Dendritic cell treated with granulocyte-macrophage colony-stimulating factor and Interleukin-4, amounts not matched to agents 40 ng/mL and 50 ng/mL, for 4 days (primary cell): ENCODE results near the gene SWT1.

Experiments
- H3K27ac Mint-ChIP-seq: one replicate; pipeline ENCODE4 v1.8.0; 2022; ENCODE audit warnings: mild to moderate bottlenecking, mixed read lengths
- H3K27me3 Mint-ChIP-seq: one replicate; pipeline ENCODE4 v1.8.0; 2022; ENCODE audit warnings: mild to moderate bottlenecking, mixed read lengths
- H3K36me3 Mint-ChIP-seq: one replicate; pipeline ENCODE4 v1.8.0; 2022; ENCODE audit warnings: low read depth, mixed read lengths
- H3K4me1 Mint-ChIP-seq: one replicate; pipeline ENCODE4 v1.8.0; 2022; ENCODE audit warnings: low read depth, mixed read lengths
- H3K4me3 Mint-ChIP-seq: one replicate; pipeline ENCODE4 v1.8.0; 2022; ENCODE audit warnings: mild to moderate bottlenecking, moderate library complexity, mixed read lengths
- H3K9me3 Mint-ChIP-seq: one replicate; pipeline ENCODE4 v1.8.0; 2022; ENCODE audit warnings: mixed read lengths
- intact Hi-C: fragments of 100-400 bp; cut with micrococcal nuclease; formaldehyde crosslinking; loops from one replicate; pipeline ENCODE4 v1.15.0; 2022

Gene SWT1

DNA sequence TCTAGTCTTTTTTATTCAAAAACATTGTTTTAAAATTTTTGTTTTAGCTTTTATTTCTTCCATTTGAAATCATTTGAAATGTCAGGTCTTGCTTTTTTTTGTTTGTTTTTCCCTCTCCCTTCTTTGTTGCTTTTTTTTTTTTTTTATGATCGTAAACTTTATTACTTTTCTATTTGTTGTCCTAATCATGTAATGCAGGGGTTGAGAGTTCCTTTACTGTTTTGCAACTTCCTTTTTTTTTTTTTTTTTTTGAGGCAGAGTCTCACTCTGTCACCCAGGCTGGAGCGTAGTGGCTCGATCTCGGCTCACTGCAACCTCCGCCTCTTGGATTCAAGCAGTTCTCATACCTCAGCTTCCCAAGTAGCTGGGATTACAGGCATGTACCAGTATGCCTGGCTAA is 135.3 kb downstream of the SWT1 start:
- Mint-ChIP-seq H3K27ac (peak overlapping the region; percentile 74), H3K4me3 (peak overlapping the region; percentile 30), H3K27me3 (no peaks in the 10 kb centered on the region), H3K4me1 (peaks cover 46% of the 10 kb centered on the region), H3K9me3 (no peaks in the 10 kb centered on the region), H3K36me3 (peaks cover 60% of the 10 kb centered on the region)
- intact Hi-C loops: no loop called here

DNA sequence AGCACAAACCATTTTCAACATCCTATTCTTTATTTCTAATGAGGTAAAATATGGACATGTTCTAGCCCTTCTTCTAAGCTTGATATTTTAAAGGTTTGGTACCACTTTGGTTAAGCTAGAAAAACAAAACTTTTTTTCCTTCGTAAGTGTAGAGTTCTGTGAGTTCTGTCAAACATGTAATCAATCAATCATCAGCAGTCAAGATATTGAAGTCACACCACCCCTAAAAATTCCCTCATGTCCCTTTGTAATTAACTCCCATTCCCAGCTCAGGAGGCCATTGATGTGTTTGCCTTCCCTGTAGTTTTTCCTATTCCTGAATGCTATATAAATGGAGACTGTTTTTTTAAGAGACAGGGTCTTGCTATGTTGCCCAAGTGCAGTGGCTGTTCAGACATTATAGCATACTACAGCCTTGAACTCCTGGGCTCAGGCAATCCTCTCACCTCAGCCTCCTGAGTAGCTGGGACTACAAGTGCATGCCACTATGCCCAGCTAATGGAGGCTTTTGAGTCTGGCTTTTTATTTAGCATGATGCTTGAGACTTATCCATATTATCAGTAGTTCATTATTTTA is 137.1 kb downstream of the SWT1 start:
- peaks cover 68% of the 10 kb centered on the region for H3K36me3 Mint-ChIP-seq

DNA sequence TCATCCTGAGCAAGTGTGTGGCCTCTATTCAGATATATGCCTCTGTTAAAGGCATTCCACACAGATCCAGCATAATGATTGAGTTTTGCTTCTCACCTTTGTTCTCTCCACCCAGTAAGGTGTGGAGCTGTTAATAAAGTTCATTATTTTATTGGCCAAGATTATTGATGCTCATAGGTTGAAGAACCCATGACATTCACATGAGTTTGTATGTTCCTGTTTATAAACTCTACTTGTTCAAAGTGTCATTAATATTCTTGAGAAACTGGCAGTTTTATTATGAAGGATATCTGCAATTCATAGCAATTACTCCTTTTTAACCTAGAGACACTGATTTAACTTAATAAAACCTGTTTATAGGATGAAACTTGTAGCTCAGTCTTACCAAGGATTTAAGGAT is 138.1 kb downstream of the SWT1 start:
- no peak overlapping the region for H3K27ac Mint-ChIP-seq
- H3K4me1 Mint-ChIP-seq: peaks cover 30% of the 10 kb centered on the region
- H3K4me3 Mint-ChIP-seq: no peak overlapping the region
- no peaks in the 10 kb centered on the region for H3K9me3 Mint-ChIP-seq
- peaks cover 70% of the 10 kb centered on the region for H3K36me3 Mint-ChIP-seq
- intact Hi-C loops: no loop called here
- no peaks in the 10 kb centered on the region for H3K27me3 Mint-ChIP-seq

More for the DNA sequence above, 137.1 kb downstream of the SWT1 start:
- Mint-ChIP-seq H3K27ac (no peak overlapping the region), H3K4me1 (peaks cover 39% of the 10 kb centered on the region), H3K9me3 (no peaks in the 10 kb centered on the region), H3K4me3 (no peak overlapping the region), H3K27me3 (no peaks in the 10 kb centered on the region)
- intact Hi-C loops: no loop called here

DNA sequence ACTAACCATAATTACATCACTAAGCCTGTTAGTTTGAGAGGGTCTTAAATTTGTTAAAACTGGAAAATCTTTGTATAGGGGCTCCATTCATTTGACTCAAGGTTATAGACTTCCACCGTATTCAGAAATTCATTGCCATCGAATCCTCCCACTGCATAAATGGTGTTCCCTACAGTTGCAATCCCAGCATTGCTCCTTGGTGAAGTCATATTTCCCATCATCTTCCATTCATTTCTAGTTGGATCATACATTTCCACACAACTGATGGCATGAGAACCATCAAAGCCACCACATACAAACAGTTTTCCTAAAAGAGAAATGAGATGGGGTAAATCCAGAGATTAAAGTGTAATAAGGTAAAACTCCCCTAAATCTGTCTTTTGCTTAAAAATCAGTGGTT is 141.0 kb downstream of the SWT1 start:
- Mint-ChIP-seq H3K4me1 (peaks cover 16% of the 10 kb centered on the region), H3K27ac (no peak overlapping the region), H3K4me3 (no peak overlapping the region), H3K9me3 (no peaks in the 10 kb centered on the region), H3K27me3 (no peaks in the 10 kb centered on the region), H3K36me3 (peaks cover 84% of the 10 kb centered on the region)
- intact Hi-C loops: no loop called here

DNA sequence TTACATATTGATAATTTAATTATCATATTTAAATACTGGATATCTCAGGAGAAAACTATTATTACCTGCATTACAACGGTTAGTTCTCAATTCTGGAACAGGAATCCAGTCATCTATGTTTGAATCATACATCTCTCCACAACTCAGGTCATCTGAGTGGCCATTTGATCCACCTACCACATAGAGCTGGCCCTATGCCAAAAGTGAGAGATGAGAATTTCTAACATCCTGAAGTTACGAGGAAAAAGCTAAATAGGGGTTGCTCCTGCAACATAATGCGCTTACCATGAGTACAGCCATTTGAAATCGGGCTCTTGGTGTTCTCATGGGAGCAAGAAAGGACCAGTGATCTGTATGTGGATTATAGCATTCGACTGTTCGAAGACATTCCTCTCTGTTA is 143.2 kb downstream of the SWT1 start:
- intact Hi-C loops: no loop called here
- Mint-ChIP-seq H3K4me1 (no peaks in the 10 kb centered on the region), H3K4me3 (no peak overlapping the region), H3K27ac (no peak overlapping the region), H3K36me3 (peaks cover 90% of the 10 kb centered on the region), H3K9me3 (no peaks in the 10 kb centered on the region), H3K27me3 (no peaks in the 10 kb centered on the region)

DNA sequence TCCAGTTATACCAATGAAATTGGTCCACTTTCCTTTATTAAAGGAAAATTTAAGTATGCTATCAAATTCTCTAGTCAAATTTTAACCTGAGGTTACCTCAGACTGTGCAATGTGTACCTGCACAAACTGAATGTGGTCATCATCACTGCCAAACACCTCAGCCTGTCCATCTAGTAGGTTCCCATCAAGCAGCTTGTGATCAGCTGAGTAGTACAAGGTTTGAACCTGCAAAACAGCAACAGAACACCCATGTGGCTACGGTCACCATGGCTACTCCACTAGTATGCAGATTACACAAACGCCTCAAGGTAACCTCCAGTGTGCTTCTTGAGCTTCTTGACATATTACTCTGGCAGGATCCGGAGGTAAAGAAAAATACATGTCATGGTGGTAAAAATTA is 148.5 kb downstream of the SWT1 start:
- no peaks in the 10 kb centered on the region for H3K27me3 Mint-ChIP-seq
- intact Hi-C loops: no loop called here
- no peak overlapping the region for H3K4me3 Mint-ChIP-seq
- H3K36me3 Mint-ChIP-seq: peaks cover 87% of the 10 kb centered on the region
- H3K9me3 Mint-ChIP-seq: no peaks in the 10 kb centered on the region
- H3K27ac Mint-ChIP-seq: no peak overlapping the region
- H3K4me1 Mint-ChIP-seq: peaks cover 5% of the 10 kb centered on the region

DNA sequence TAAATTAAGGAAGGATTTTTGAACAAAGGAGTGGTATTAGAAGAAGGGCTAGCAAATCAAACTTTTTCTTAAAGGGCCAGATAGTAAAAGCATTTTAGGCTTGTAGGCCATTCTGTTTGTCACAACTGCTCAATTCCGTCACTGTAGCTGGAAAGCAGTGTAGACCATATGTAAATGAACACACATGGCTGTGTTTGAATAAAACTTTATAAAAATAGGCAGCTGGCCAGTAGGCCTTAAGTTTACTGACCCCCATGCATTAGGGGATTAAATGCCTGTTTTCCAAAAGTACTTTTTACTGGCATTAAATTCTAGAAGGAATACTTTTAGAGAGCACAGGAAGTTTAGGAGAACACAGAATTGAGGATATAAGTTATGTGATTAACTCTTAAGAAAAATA is 151.2 kb downstream of the SWT1 start:
- no peaks in the 10 kb centered on the region for H3K27me3 Mint-ChIP-seq
- H3K36me3 Mint-ChIP-seq: peaks cover 74% of the 10 kb centered on the region
- intact Hi-C loops: no loop called here
- peaks cover 15% of the 10 kb centered on the region for H3K4me1 Mint-ChIP-seq
- no peak overlapping the region for H3K27ac Mint-ChIP-seq
- no peak overlapping the region for H3K4me3 Mint-ChIP-seq
- no peaks in the 10 kb centered on the region for H3K9me3 Mint-ChIP-seq

DNA sequence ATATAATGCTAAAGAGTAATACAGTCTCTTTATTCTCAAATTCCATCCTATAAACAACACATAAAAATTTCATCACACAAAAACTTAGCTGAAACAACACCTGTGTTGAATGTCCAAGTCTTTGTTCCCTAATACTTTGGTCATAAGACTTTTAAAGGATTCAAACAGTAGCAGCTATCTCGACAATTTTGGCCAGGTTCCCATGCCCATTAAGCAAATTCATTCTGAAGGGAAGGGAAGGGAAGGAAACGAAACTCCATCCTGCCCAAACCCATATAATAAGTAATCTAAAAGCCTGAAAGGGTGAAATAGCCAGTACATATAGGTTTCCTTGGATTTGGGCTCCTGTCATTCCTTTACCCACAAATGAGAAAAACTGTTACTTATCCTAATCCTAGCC is 152.6 kb downstream of the SWT1 start:
- Mint-ChIP-seq H3K4me3 (no peak overlapping the region), H3K27me3 (no peaks in the 10 kb centered on the region), H3K4me1 (peaks cover 29% of the 10 kb centered on the region), H3K27ac (no peak overlapping the region), H3K9me3 (no peaks in the 10 kb centered on the region), H3K36me3 (peaks cover 66% of the 10 kb centered on the region)
- intact Hi-C loops: no loop called here

DNA sequence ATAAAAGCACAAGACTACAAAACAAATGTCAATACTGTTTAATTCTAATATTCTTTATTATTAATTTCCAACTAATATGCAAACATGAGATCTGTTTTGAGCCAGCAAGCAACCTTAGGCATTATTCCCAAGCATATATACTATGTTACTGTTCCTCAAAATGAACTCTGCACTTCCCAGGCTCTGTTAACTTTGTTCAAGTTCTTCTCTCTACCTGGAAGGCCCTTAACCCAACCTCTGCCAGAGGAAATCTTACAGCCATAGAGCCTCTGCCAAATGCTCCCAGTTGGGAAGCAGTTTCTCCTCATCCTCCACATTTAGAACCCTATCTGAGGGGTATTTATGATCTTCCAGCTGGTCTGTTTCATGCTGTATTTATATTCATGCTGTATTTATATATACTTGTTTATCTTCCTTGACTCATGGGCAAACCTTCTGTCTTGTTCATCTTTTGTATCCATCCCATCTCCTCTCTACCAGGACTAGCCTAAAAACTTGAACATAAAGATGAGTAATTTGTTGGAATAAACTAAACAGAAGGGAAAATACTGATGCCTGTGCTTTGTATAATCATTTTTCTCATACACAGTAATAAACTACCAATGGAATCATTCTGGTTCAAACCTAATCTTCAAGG is 154.7 kb downstream of the SWT1 start:
- intact Hi-C loops: loop anchor here (2.0 to 5.0 kb wide), 2 partner anchors 249 to 361 kb away; no protein-coding TSS in a partner anchor
- Mint-ChIP-seq H3K4me1 (peaks cover 32% of the 10 kb centered on the region), H3K4me3 (peak overlapping the region; percentile 32), H3K36me3 (peaks cover 64% of the 10 kb centered on the region), H3K9me3 (no peaks in the 10 kb centered on the region), H3K27me3 (no peaks in the 10 kb centered on the region), H3K27ac (peak overlapping the region; percentile 39)

DNA sequence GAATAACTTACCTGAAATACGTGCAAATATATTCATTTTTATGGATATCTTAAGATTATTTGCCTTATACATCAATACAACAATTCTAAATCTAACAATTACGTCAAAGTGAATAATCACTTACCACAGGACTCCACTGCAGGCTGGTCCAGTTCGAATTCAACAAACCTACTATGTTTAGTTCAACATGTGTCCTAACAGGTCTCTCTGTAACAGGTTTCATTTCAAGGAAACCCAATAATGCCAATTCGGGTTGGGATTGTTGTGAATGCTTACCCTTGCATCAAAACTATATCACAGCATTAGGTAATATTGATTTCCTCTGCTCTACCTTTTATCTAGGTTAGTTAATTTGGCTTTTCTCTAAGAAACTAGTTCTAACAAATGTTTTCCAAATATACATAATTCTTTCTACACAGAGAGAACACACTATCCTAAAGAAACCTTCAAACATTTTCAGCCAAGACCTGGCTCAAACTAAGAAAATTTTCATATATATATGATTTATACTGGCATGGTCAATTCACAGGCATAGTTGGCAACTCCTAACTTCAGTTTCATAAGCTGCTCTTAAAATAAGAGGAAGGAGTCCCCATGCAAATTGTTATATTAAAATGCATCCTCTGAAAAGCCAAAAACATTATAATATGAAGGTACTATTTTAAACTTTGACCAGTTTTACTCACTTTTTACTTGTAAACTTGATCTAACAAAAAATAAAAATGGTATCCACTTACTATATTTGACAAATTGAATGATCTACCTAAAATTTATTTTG is 155.6 kb downstream of the SWT1 start:
- H3K4me1 Mint-ChIP-seq: peaks cover 35% of the 10 kb centered on the region
- H3K36me3 Mint-ChIP-seq: peaks cover 64% of the 10 kb centered on the region
- peak overlapping the region; percentile 39 for H3K27ac Mint-ChIP-seq
- peak overlapping the region; percentile 34 for H3K4me3 Mint-ChIP-seq
- no peaks in the 10 kb centered on the region for H3K27me3 Mint-ChIP-seq
- intact Hi-C loops: loop anchor here (5.0 kb wide), 1 partner anchor 360 kb away; no protein-coding TSS in a partner anchor
- H3K9me3 Mint-ChIP-seq: no peaks in the 10 kb centered on the region

DNA sequence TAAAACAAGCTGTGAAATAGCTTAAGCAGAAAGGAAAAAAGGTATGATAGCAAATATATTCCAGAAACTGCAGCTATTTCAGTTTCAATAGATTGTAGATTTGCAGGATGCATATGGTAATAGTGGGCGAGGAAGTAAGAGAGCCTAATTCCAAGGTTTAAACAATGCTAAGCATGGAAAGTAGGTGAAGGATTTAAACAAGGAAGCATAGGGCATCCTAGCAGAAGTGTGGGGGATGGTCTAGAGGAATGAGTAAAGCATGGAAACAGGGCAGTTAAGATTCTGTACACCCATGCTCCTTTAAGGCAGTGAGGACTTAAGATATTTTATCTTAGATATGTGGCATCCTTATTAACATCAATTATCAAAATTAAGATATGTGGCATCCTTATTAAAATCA is 157.4 kb downstream of the SWT1 start:
- H3K9me3 Mint-ChIP-seq: no peaks in the 10 kb centered on the region
- peaks cover 45% of the 10 kb centered on the region for H3K4me1 Mint-ChIP-seq
- no peaks in the 10 kb centered on the region for H3K27me3 Mint-ChIP-seq
- peaks cover 50% of the 10 kb centered on the region for H3K36me3 Mint-ChIP-seq
- peak overlapping the region; percentile 100 for H3K27ac Mint-ChIP-seq
- peak overlapping the region; percentile 99 for H3K4me3 Mint-ChIP-seq
- intact Hi-C loops: loop anchor here (5.0 kb wide), 1 partner anchor 358 kb away; no protein-coding TSS in a partner anchor

DNA sequence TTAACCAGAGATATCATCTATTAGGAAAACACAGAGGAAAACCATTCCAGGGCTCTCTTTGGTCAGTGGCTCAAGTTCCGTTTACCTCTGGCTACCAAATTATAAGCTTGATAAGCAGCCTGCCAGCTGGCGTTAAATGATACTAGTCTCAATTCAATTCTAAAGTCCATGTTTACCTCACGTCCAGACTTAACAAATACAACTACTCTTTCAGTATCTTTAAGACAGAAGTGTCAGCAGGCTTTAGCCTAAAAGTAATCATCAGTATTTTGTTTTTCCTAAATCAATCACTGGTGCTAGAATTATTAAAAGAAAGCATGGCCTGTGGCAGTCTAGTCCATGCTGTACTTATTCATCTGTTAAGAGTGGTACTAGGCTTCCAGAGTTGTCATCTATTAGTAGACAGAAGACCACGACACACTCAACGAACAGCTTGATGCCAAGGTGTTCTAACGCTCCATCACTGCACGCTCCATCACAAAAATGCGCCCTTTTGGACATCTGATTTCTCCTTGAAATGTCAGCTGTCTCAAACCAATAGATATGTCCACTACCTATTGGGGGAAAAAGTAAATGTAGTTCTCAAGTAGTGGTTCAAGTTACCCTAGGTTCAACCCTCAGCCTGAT is 158.6 kb downstream of the SWT1 start:
- peaks cover 42% of the 10 kb centered on the region for H3K4me1 Mint-ChIP-seq
- peak overlapping the region; percentile 99 for H3K4me3 Mint-ChIP-seq
- no peaks in the 10 kb centered on the region for H3K27me3 Mint-ChIP-seq
- H3K27ac Mint-ChIP-seq: peak overlapping the region; percentile 100
- H3K9me3 Mint-ChIP-seq: peaks cover under 1% of the 10 kb centered on the region
- H3K36me3 Mint-ChIP-seq: peaks cover 41% of the 10 kb centered on the region
- intact Hi-C loops: loop anchor here (2.0 to 5.0 kb wide), 4 partner anchors 31 to 158 kb away; partner anchors contain the start of genes SWT1 and TRMT1L

DNA sequence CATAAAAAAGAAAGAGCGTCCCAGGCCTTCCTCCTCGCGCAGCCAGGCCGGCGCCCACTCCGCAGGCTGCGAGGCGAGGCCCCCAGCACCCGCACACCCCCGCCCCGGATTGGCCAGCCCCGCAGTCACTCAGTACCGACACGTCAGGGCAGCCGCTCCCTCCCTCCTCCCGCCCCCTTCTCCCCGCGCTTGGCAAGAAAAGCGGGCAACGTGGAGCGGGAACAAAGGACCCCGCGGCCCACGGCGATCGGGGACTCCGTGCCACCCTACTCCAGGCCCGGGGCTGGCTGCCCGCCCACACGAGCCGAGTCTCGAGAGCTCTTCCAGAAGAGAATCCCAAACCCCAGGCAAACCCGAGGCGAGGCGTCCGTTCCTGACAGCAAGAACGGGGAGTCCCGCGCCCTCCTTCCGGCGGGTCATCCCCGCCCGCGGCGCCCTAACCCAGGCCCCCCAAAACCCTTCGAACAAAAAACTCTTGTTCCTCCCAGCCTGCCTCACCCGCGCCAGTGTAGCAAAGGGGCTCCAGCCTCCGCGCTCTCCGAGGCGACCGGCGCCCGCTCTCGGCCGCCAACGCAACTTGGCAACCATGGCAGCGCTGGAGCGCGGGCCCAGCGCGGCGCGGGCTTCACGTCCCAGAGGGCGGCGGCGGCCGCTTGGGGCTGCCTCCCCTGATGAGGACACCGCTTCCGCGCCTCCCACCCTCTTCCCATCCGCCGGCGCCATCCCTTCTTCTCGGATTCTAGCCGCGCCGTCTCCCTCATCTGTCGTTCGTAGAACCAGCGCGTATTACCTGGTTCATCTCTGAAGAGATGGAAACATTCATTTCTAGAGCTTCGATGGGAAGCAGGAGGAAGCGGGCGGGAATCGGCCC is 159.4 kb downstream of the SWT1 start:
- Mint-ChIP-seq H3K4me3 (peak overlapping the region; percentile 99), H3K9me3 (peaks cover 9% of the 10 kb centered on the region), H3K36me3 (peaks cover 39% of the 10 kb centered on the region), H3K27ac (peak overlapping the region; percentile 100), H3K4me1 (peaks cover 42% of the 10 kb centered on the region), H3K27me3 (no peaks in the 10 kb centered on the region)
- intact Hi-C loops: loop anchor here (1.0 to 5.0 kb wide), 6 partner anchors 23 to 168 kb away; partner anchors contain the start of genes SWT1 and TRMT1L
